Fibroblast of peridontal ligament (primary cell): ENCODE data around the gene CHIT1.
A peak's percentile ranks its signal among the peaks of the same experiment; 100 is the strongest.

Experiments
- DNase-seq: peaks from one replicate; pipeline ENCODE4 v3.0.0-alpha.2; 2010; ENCODE audit errors: extremely low read depth

The CHIT1 gene

GRCh38 chr1:203175237-203175826 is 54.1 kb downstream of the CHIT1 start, which contains the start of gene MYBPH:
MYBPH (minus strand) TSS chr1:203175826; CDS start chr1:203175755, 71 bp downstream.
- no peak for DNase-seq

GRCh38 chr1:203174324-203174985 is 55.0 kb downstream of the CHIT1 start:
- DNase-seq = no peak

DNA sequence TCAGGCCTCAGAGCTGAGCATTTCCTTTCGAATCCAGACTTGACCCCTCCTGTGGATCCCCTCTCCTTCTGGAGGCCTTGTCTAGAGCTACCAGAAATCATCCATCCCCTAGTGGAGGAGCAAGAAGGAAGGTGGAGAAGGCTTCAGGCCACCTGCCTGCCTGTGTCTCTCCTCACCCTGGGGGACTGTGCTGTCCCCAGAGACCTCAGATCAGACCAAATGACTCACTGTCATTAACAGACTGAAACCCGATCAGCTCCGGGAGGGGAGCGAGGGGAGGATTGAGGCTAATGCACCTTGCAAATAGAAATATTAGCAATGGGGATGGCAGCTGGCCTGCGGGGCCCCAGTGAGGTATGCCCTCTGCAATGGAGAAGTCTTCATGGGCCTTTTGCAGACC is 55.9 kb downstream of the CHIT1 start:
- no peak for DNase-seq

DNA sequence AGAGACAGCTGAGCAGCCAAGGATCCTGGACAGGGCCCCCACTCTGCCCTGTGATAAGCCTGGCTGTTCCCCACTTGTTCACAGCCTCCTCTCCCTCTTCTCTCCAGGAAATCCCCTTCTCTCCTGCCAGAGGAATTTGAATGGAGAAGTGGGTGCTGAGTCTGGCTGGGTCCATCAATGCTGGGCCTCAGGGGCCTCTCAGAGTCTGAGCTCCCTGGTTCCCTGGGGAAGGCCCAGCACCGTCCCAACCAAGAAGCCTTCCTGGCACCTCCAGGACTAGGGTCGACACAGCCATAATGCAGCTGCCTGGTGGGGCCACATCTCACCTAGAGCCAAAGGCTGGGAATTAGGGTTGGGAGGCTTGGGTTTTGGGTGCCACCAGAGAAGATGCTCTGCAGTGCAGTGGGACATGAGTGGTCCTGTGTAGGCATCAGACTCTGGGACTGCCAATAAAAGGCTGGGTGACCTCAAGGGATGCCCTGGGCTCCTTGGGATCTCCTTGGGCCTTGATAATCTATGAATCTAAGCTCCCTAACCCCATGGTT is 56.4 kb downstream of the CHIT1 start:
- DNase-seq = no peak

DNA sequence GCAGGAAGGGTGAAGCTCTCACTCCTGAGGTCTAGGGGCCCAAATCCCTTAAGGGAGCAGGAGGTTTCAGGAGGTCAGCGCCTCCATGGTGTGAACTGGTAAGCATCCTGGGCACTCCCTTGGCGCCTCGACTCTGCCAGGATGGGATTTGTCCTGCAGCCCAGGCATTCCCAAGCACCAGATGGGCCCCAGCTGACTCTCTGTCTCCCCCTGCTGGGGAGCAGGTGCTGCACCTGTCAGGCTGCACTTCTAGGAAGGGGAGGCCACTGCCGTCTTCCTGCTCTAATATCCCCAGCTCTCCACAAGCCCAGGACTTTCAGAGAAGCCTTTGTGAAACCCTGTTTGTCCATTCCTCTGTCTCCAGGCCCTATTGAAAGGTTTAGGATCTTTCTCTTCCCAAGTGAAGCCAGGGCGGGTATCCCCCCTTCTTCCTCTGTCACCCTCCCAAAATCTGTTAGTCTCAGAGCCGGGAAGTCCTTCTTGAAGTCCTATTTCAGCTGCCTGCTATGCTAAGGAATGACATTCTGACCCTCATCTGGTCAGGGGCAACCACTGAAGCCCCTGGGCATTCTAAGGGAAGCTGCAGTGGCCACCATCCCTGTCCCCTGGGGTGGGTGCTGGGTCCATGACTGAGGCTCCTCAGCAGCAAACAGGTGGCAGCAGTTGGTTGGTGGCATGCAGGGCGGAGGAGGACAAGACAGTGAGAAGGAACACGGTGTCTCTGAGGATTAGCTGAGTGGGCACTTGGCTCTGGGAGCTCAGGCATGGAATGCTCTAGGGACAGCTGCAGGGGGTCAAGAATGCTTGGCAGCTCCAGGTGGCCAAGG is 57.1 kb downstream of the CHIT1 start:
- peak; percentile 21 for DNase-seq

- no peak for DNase-seq
These were observed 57.9 kb downstream of the CHIT1 start for GRCh38 chr1:203171341-203172183.

DNA sequence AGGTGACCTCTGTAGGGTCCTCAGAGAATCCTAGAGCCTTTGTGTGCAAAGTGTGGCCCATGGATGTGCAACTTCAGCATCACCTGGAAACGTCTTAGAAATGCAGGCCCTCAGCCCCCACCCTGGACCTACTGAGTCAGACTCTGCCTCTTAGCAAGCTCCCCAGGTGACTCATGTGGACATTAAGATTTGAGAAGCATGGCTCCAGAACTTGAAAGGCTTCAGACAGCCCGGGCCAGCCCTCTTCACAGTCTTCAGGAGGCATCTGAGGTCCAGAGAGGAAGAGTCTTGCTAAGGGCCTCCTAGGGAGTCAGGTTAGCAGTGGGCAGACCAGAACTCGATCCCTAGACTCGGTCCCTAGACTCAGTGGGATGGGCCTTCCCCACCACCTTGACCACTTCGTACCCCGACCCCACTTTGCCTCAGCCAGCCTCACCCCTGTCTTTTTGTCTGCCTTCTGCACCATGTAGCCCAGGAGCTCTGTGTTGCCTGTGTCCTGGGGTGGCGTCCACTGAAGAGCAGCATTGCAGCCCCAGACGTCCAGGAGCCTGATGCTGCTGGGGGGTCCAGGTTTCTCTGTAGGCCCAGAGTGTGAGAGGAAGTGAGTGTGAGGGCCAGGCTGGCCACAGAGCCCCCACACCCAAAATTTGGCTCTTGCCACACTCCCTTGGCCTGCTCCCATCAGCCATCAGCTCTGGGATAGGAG is 58.7 kb downstream of the CHIT1 start:
- no peak for DNase-seq

DNA sequence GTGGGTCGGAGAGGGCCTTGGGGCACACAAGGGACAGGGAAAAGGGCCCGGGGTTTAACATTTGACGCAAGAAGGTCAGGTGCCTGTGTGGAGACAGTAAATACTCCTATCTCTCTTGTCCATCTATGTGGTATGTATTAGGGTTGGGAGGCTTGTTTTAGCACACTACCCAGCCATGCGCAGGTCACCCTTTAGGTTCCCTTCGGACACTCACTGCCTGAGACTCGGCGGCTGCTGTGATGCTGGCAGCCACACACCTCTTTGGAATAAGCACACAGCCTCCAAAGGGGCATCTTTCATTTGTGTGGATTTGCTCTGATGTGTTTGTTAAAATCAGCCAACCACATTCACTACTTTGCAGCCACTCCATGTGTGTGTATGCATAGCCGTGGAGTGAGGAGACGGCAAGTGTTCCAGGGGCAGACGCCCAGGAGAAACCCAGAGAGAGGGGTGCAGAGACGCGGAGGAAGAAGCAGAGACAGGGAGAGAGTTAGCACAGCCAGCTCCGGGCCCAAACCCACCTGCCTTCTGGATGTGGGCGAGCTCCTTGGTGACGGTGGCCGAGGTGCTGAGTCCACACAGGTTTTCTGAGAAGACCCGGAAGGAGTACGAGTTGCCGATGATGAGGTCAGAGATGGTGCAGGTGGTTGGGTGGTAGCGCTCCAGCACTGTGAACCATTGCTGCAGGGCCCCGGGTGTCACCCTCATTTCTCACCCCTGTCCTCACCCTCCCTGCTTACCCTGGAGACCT is 59.5 kb downstream of the CHIT1 start:
- DNase-seq = no peak

- no peak for DNase-seq
These were observed 60.5 kb downstream of the CHIT1 start for GRCh38 chr1:203168991-203169390.

- DNase-seq = no peak
These were observed 61.2 kb downstream of the CHIT1 start for GRCh38 chr1:203168256-203168786.

DNA sequence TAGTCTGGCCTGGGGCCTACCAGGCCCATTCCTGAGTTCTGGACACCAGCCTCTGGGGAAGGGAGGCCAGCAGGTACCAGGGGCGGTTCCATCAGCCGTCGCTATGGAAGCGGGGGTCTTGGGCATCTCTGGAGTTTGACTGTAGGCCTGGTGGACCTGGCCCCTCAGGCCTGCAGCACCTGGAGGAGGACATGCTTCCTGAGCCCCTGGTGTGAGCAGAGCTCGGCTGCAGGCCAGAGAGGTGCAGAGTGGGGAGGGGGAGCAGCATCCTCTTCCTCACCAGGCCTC is 61.6 kb downstream of the CHIT1 start:
- DNase-seq = no peak

DNA sequence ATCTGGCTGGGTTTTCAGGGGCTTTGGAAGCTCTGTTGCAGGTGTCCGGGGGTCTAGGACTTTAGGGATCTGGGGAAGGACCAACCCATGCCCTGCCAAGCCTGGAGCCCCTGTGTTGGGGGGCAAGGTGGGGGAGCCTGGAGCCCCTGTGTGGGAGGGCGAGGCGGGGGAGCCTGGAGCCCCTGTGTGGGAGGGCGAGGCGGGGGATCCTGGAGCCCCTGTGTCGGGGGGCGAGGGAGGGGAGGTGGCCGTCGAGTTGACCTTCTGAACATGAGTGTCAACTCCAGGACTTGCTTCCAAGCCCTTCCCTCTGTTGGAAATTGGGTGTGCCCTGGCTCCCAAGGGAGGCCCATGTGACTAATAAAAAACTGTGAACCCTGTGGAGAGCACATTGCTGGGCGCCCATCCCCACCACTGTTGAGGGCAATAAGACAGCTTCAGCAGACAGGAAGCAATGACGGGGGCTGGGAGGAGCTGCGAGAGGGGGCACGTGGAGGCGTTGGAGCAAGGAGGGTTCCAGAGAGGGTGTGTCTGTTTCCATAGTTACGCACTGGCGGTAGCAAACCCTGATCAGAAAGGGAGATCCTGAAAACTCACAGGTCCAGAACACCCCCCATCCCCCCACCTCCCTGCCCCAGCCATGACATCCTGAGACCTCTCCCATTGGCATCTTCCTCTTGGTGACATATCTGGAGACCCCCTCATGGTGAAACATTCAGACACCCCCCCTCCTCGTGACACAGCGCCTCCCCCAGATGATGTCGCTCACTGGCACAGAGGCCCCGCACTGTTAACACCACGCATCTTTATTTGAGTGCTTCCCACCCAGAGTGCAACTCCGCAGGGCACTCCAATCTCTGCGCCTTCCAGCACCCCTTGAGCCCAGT is 62.2 kb downstream of the CHIT1 start:
- no peak for DNase-seq

GRCh38 chr1:203166192-203166940 is 63.1 kb downstream of the CHIT1 start:
- DNase-seq = no peak
